IMR-90 (cell line): Measurements from ENCODE around the gene ATP1B4. TPM values are rescaled to one million over a fixed set of nuclear protein-coding genes. Genes with fewer than 3 reads are reported as not detected.
A peak's percentile ranks its signal among the peaks of the same experiment; 100 is the strongest.

Experiments used
- ATAC-seq: fragments of 200-7000 bp; cut with Tn5 transposase; 2 replicates; pipeline ENCODE4 v1.9.1; 2020; ENCODE audit warnings: low read depth, mild to moderate bottlenecking, moderate library complexity
- BruUV-seq: library from RNA; stranded (reverse); fragments of 400-500 nt; replicated peaks from 2 replicates; lab custom pipeline; 2021; lab: Mats Ljungman, UMichigan
- CTCF ChIA-PET: fragments of 300-600 bp; formaldehyde crosslinking; extraction: SDS; loops from one replicate; lab custom pipeline; 2021; ENCODE audit warnings: antibody characterized with exemption; lab: Yijun Ruan, JAX
- POLR2A ChIA-PET: fragments of 300-600 bp; sonication (Branson Sonifier 250); formaldehyde crosslinking; loops from one replicate; lab custom pipeline; 2022; ENCODE audit warnings: antibody characterized with exemption; ENCODE audit not compliant: unreplicated experiment; lab: Charles Lee
- DNase-seq: peaks from one replicate; pipeline ENCODE4 v3.0.0; 2013
- H2AFZ ChIP-seq: replicated peaks from 2 replicates; pipeline ENCODE3; 2013; ENCODE audit warnings: low read length, mild to moderate bottlenecking; ENCODE audit not compliant: poor library complexity
- H2AK5ac ChIP-seq: 2 replicates; pipeline ENCODE4 v1.6.1; 2013; ENCODE audit warnings: low read depth, low read length, inconsistent platforms
- H2AK9ac ChIP-seq: replicated peaks from 2 replicates; pipeline ENCODE3; 2013; ENCODE audit warnings: mild to moderate bottlenecking, low read depth, low read length, moderate library complexity; ENCODE audit not compliant: poor library complexity
- H2BK120ac ChIP-seq: 2 replicates; pipeline ENCODE4 v1.6.1; 2013; ENCODE audit warnings: low read depth, low read length, inconsistent platforms
- H2BK15ac ChIP-seq: 3 replicates; pipeline ENCODE4 v1.6.1; 2013; ENCODE audit warnings: low read depth, low read length, inconsistent platforms
- H2BK20ac ChIP-seq: 2 replicates; pipeline ENCODE4 v1.6.1; 2013; ENCODE audit warnings: low read depth, mild to moderate bottlenecking, inconsistent platforms, low read length, moderate library complexity
- H2BK5ac ChIP-seq: 2 replicates; pipeline ENCODE4 v1.6.1; 2013; ENCODE audit warnings: mild to moderate bottlenecking, low read depth, low read length, inconsistent platforms; ENCODE audit not compliant: poor library complexity, severe bottlenecking
- H3K14ac ChIP-seq: replicated peaks from 2 replicates; pipeline ENCODE4 v1.6.1; 2013; ENCODE audit warnings: low read depth, low read length, inconsistent platforms
- H3K18ac ChIP-seq: 2 replicates; pipeline ENCODE4 v1.6.1; 2013; ENCODE audit warnings: low read depth, low read length, control low read depth
- H3K23ac ChIP-seq: 2 replicates; pipeline ENCODE4 v1.6.1; 2013; ENCODE audit warnings: low read depth, low read length, inconsistent platforms
- H3K27ac ChIP-seq: 2 replicates; pipeline ENCODE4 v1.5.1; 2013; ENCODE audit warnings: mild to moderate bottlenecking, control low read depth, low read length; ENCODE audit not compliant: insufficient read depth
- H3K27me3 ChIP-seq: 2 replicates; pipeline ENCODE4 v1.6.1; 2013; ENCODE audit warnings: low read length; ENCODE audit not compliant: control insufficient read depth, insufficient read depth
- H3K36me3 ChIP-seq: 2 replicates; pipeline ENCODE4 v1.6.1; 2013; ENCODE audit warnings: low read length, mixed read lengths; ENCODE audit not compliant: control insufficient read depth, insufficient read depth
- H3K4ac ChIP-seq: 2 replicates; pipeline ENCODE4 v1.6.1; 2013; ENCODE audit warnings: low read depth, low read length, inconsistent platforms
- H3K4me1 ChIP-seq: 2 replicates; pipeline ENCODE4 v1.6.1; 2013; ENCODE audit warnings: low read length, mixed read lengths; ENCODE audit not compliant: control insufficient read depth, insufficient read depth
- H3K4me2 ChIP-seq: 2 replicates; pipeline ENCODE4 v1.6.1; 2013; ENCODE audit warnings: low read depth, mild to moderate bottlenecking, control low read depth, low read length, moderate library complexity
- H3K4me3 ChIP-seq: 2 replicates; pipeline ENCODE4 v1.5.1; 2013; ENCODE audit warnings: low read depth, mild to moderate bottlenecking, control low read depth, low read length, moderate library complexity; ENCODE audit not compliant: insufficient read depth
- H3K56ac ChIP-seq: 2 replicates; pipeline ENCODE4 v1.6.1; 2013; ENCODE audit warnings: low read length, inconsistent platforms; ENCODE audit not compliant: insufficient read depth; ENCODE audit errors: extremely low read depth
- H3K79me1 ChIP-seq, 2 experiments: 2 replicates each; pipeline ENCODE4 v1.6.1; 2013; ENCODE audit warnings: low read length in 2 of 2, inconsistent platforms in 1 of 2, low read depth in 1 of 2
- H3K9ac ChIP-seq: 2 replicates; pipeline ENCODE4 v1.6.1; 2013; ENCODE audit warnings: low read depth, low read length, control low read depth
- H3K9me1 ChIP-seq: 2 replicates; pipeline ENCODE4 v1.6.1; 2013; ENCODE audit warnings: low read length, inconsistent platforms; ENCODE audit not compliant: insufficient read depth
- H3K9me3 ChIP-seq: 2 replicates; pipeline ENCODE4 v1.6.1; 2013; ENCODE audit warnings: low read length; ENCODE audit not compliant: control insufficient read depth, insufficient read depth
- H4K20me1 ChIP-seq: 2 replicates; pipeline ENCODE4 v1.6.1; 2013; ENCODE audit warnings: low read length, inconsistent platforms; ENCODE audit not compliant: insufficient read depth
- H4K5ac ChIP-seq: 2 replicates; pipeline ENCODE4 v1.6.1; 2013; ENCODE audit warnings: mild to moderate bottlenecking, low read depth, low read length, control low read depth
- H4K8ac ChIP-seq, 2 experiments: 2 replicates each; pipeline ENCODE4 v1.6.1; 2013; ENCODE audit warnings: low read depth in 2 of 2, low read length in 2 of 2, control low read depth in 1 of 2, inconsistent platforms in 1 of 2
- H4K91ac ChIP-seq: 2 replicates; pipeline ENCODE4 v1.6.1; 2013; ENCODE audit warnings: low read depth, low read length, inconsistent platforms; ENCODE audit not compliant: insufficient read depth
- MAFK ChIP-seq: IDR thresholded peaks from 2 replicates; pipeline ENCODE4 v1.6.1; 2012; ENCODE audit warnings: low read depth, low read length, improper control_type of control experiment
- RAD21 ChIP-seq: IDR thresholded peaks from 2 replicates; pipeline ENCODE4 v1.6.1; 2012; ENCODE audit warnings: low read length, improper control_type of control experiment
- RFX5 ChIP-seq: IDR thresholded peaks from 2 replicates; pipeline ENCODE4 v1.8.0; 2012; ENCODE audit warnings: low read depth, mild to moderate bottlenecking, low read length, moderate library complexity
- WGBS, 2 experiments: methylation state at CpG; one replicate each; pipeline versions ENCODE4 v1.1.5 to v1.1.7; 2013; ENCODE audit warnings: missing lambda C conversion rate in 2 of 2; ENCODE audit not compliant: insufficient read length in 1 of 2; ENCODE audit errors: extremely low coverage in 2 of 2; 5-methylcytosine and 5-hydroxymethylcytosine counted together
- dilution Hi-C: fragments of 300-500 bp; cut with HindIII; formaldehyde crosslinking; loops from one replicate; pipeline ENCODE4 v1.14.3; 2018; ENCODE audit warnings: low sequenced_read_pairs; ENCODE audit not compliant: unreplicated experiment
- in situ Hi-C: fragments of 300-500 bp; cut with MboI; formaldehyde crosslinking; loops from 3 replicates; pipeline ENCODE4 v1.14.3; 2019; ENCODE audit warnings: low sequenced_read_pairs, inconsistent platforms, mixed read lengths
- intact Hi-C: fragments of 100-400 bp; cut with micrococcal nuclease; formaldehyde crosslinking; loops from 2 replicates; pipeline ENCODE4 v1.10.0; 2022
- polyA plus RNA-seq, 3 experiments: library from polyadenylated mRNA; depleted of rRNA; stranded (reverse); fragments of >200 nt; gene quantifications; 2 replicates each; pipeline ENCODE4 v1.2.3, GENCODE V29; 2012; ENCODE audit warnings: low replicate concordance in 1 of 3
- total RNA-seq: library from RNA; depleted of rRNA; stranded (reverse); fragments of >200 nt; gene quantifications from 2 replicates; pipeline ENCODE4 v1.2.3, GENCODE V29; 2012
- TF ChIP-seq, protein P1 (sequence below): conservative IDR thresholded peaks from 2 replicates; pipeline ENCODE4 v1.5.1; 2012; ENCODE audit warnings: mild to moderate bottlenecking, low read depth, low read length, improper control_type of control experiment

Gene ATP1B4
- total and polyA plus RNA-seq, 2 of the 4 experiments (the other 2 are of a cell fraction): not detected

DNA sequence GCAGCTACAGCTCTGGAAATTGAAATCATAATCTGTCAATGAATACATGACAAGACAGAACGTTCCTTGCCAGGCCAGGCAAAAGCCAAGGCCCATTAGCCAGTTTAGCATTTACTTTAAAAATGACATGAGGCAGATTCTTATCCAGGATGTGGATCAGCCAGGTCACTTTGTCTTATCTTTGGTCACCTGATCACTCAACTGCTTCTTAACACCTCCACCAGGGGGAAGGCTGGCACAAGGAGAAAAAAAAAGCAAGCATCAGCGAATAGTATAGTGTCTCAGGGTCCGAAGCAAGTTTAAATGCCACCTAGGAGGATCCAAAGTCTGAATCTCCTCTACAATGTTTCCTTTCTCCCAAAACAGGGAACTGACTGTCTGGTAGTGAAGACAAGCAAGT, 18.8 kb downstream of the ATP1B4 start:
- Histone ChIP-seq H4K8ac (no peak overlapping the region), H3K27me3 (no peaks in the 10 kb centered on the region), H2BK20ac (no peak overlapping the region), H3K9ac (no peak overlapping the region), H4K20me1 (no peaks in the 10 kb centered on the region), H4K91ac (no peak overlapping the region), H2AK5ac (no peak overlapping the region), H4K5ac (no peak overlapping the region), H2BK15ac (no peak overlapping the region), H2AK9ac (no peak overlapping the region), H3K4ac (no peak overlapping the region), H3K4me1 (no peaks in the 10 kb centered on the region), H2AFZ (no peak overlapping the region), H3K18ac (no peak overlapping the region), H3K4me2 (no peak overlapping the region), H3K9me1 (no peaks in the 10 kb centered on the region), H3K23ac (no peak overlapping the region), H2BK120ac (no peak overlapping the region), H3K36me3 (no peaks in the 10 kb centered on the region), H3K27ac (no peak overlapping the region), H3K4me3 (no peak overlapping the region), H3K14ac (no peak overlapping the region), H3K9me3 (no peaks in the 10 kb centered on the region), H3K79me1 (no peaks in the 10 kb centered on the region), H2BK5ac (no peak overlapping the region), H3K56ac (no peak overlapping the region)
- dilution Hi-C loops (no loop called here), in situ Hi-C loops (no loop called here), intact Hi-C loops (no loop called here)
- ChIA-PET CTCF (no interaction called here), POLR2A (interaction anchor here (0.7 kb wide), 1 partner anchor 50 kb away, joined by 3 read pairs; no protein-coding TSS in a partner anchor)
- ATAC-seq: no peak
- no TSS peak for BruUV-seq
- no peak for DNase-seq
- TF ChIP-seq, protein P1, sequence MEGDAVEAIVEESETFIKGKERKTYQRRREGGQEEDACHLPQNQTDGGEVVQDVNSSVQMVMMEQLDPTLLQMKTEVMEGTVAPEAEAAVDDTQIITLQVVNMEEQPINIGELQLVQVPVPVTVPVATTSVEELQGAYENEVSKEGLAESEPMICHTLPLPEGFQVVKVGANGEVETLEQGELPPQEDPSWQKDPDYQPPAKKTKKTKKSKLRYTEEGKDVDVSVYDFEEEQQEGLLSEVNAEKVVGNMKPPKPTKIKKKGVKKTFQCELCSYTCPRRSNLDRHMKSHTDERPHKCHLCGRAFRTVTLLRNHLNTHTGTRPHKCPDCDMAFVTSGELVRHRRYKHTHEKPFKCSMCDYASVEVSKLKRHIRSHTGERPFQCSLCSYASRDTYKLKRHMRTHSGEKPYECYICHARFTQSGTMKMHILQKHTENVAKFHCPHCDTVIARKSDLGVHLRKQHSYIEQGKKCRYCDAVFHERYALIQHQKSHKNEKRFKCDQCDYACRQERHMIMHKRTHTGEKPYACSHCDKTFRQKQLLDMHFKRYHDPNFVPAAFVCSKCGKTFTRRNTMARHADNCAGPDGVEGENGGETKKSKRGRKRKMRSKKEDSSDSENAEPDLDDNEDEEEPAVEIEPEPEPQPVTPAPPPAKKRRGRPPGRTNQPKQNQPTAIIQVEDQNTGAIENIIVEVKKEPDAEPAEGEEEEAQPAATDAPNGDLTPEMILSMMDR: peak; percentile 22; the same call in 1 of the 2 replicates
- no peak for TF ChIP-seq RFX5
- TF ChIP-seq MAFK: peak; percentile 33; the same call in 1 of the 2 replicates
- TF ChIP-seq RAD21: peak; percentile 27; the same call in 1 of the 2 replicates
- no CpG with 5 or more reads among the region's 3 CpGs for WGBS, 2 experiments
